Measurements from ENCODE around the gene ZNF157. TPM values are rescaled to one million over a fixed set of nuclear protein-coding genes. Genes with fewer than 3 reads are reported as not detected.
A peak's percentile ranks its signal among the peaks of the same experiment; 100 is the strongest.

The ZNF157 gene
- total RNA-seq, 1 donor = not detected

DNA sequence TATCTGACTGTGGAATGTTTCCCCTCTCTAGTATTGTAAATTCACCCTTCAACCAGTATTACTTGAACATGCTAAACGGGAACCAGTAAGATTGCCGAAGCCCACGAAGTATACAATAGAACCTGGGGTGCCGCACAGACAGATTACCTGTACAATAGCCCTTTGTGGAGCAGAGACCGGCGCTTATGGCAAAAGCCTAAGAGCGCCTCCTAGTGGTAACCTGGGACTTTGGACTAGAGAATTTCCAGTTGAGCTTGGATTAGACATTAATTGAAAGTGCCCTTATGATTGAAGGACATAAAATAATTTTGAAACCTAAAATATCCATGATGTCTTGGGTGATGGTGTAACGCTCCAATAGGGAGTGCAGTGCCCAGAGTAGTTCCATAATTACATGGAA is 14.1 kb downstream of the ZNF157 start:
- DNase-seq (ENCODE audit: low read depth) = peak; percentile 69
- no peak overlapping the region for H3K4me3 ChIP-seq (ENCODE audit: low read depth, low read length)
- TF ChIP-seq, protein P1, sequence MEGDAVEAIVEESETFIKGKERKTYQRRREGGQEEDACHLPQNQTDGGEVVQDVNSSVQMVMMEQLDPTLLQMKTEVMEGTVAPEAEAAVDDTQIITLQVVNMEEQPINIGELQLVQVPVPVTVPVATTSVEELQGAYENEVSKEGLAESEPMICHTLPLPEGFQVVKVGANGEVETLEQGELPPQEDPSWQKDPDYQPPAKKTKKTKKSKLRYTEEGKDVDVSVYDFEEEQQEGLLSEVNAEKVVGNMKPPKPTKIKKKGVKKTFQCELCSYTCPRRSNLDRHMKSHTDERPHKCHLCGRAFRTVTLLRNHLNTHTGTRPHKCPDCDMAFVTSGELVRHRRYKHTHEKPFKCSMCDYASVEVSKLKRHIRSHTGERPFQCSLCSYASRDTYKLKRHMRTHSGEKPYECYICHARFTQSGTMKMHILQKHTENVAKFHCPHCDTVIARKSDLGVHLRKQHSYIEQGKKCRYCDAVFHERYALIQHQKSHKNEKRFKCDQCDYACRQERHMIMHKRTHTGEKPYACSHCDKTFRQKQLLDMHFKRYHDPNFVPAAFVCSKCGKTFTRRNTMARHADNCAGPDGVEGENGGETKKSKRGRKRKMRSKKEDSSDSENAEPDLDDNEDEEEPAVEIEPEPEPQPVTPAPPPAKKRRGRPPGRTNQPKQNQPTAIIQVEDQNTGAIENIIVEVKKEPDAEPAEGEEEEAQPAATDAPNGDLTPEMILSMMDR (IDR thresholded peaks at IDR 0.05; ENCODE audit: insufficient read depth, low read length) = peak; percentile 72

- DNase-seq (ENCODE audit: low read depth) = no peak
- H3K4me3 ChIP-seq (ENCODE audit: low read depth, low read length) = no peak overlapping the region
- TF ChIP-seq, protein P1 (IDR thresholded peaks at IDR 0.05; ENCODE audit: insufficient read depth, low read length) = no peak
Observed at GRCh38 chrX:47390780-47391179, 20.4 kb downstream of the ZNF157 start.

DNA sequence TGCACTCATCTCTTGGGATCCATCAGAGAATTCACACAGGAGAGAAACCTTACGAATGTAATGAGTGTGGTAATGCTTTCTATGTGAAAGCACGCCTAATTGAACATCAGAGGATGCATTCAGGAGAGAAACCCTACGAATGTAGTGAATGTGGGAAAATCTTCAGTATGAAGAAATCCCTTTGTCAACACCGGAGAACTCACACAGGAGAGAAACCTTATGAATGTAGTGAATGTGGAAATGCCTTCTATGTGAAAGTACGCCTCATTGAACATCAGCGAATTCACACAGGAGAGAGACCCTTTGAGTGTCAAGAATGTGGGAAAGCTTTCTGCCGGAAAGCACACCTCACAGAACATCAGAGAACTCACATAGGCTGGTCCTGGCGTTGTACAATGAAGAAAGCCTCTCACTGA is 42.8 kb downstream of the ZNF157 start:
- DNase-seq (ENCODE audit: low read depth) = no peak
- no peak overlapping the region for H3K4me3 ChIP-seq (ENCODE audit: low read depth, low read length)
- TF ChIP-seq, protein P1 (IDR thresholded peaks at IDR 0.05; ENCODE audit: insufficient read depth, low read length) = no peak

DNA sequence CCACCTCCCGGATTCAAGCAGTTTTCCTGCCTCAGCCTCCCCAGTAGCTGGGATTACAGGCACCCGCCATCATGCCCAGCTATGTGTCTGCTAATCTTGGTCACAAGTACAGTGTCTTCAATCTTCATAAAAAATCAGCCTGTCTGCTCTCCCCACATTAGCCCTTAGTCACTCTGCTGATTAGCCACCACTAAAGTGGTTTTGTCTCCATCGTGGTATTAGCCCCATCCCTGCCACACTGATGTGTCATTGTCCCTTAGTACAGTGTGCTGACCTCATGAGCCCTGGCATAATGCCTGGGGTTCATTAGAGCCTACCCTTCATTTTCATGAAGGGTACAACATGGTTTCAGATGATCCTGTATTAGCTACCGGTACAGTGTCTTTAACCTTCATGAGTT is 49.9 kb downstream of the ZNF157 start:
- TF ChIP-seq, protein P1 (IDR thresholded peaks at IDR 0.05; ENCODE audit: insufficient read depth, low read length) = no peak
- no peak for DNase-seq (ENCODE audit: low read depth)
- H3K4me3 ChIP-seq (ENCODE audit: low read depth, low read length) = no peak overlapping the region

- TF ChIP-seq, protein P1 (IDR thresholded peaks at IDR 0.05; ENCODE audit: insufficient read depth, low read length) = no peak
- no peak overlapping the region for H3K4me3 ChIP-seq (ENCODE audit: low read depth, low read length)
- no peak for DNase-seq (ENCODE audit: low read depth)
Observed at GRCh38 chrX:47420962-47421361, 50.6 kb downstream of the ZNF157 start.

- H3K4me3 ChIP-seq (ENCODE audit: low read depth, low read length) = no peak overlapping the region
- DNase-seq (ENCODE audit: low read depth) = no peak
- TF ChIP-seq, protein P1 (IDR thresholded peaks at IDR 0.05; ENCODE audit: insufficient read depth, low read length) = no peak
Observed at GRCh38 chrX:47422444-47422843, 52.1 kb downstream of the ZNF157 start.

- DNase-seq (ENCODE audit: low read depth) = no peak
- TF ChIP-seq, protein P1 (IDR thresholded peaks at IDR 0.05; ENCODE audit: insufficient read depth, low read length) = no peak
- H3K4me3 ChIP-seq (ENCODE audit: low read depth, low read length) = no peak overlapping the region
Observed at GRCh38 chrX:47430925-47431324, 60.5 kb downstream of the ZNF157 start.

Data from fibroblast of the aortic adventitia (primary cell).